GM23338 (cell line): Measurements from ENCODE around the gene YWHAB. TPM values are rescaled to one million over a fixed set of nuclear protein-coding genes. Genes with fewer than 3 reads are reported as not detected.

ENCODE experiments used
- ATAC-seq: fragments of 200-7000 bp; cut with Tn5 transposase; 3 replicates; pipeline ENCODE4 v1.9.1; 2020
- DNase-seq: peaks from one replicate; pipeline ENCODE4 v3.0.0-alpha.2; 2015; ENCODE audit warnings: low spot score
- H2AFZ ChIP-seq: fragments of 200-600 bp; sonication (generic); 2 replicates; pipeline ENCODE4 v1.8.0; 2016; ENCODE audit warnings: antibody characterized with exemption, mild to moderate bottlenecking, moderate library complexity
- H3F3A ChIP-seq: fragments of 200-600 bp; sonication (generic); replicated peaks from 2 replicates; pipeline ENCODE4 v1.8.0; 2017; ENCODE audit warnings: antibody characterized with exemption, mixed run types, low read depth
- H3K27ac ChIP-seq: fragments of 200-600 bp; sonication (generic); 2 replicates; pipeline ENCODE4 v1.6.1; 2016; ENCODE audit warnings: low read depth
- H3K27me3 ChIP-seq: fragments of 200-600 bp; sonication (generic); 2 replicates; pipeline ENCODE4 v1.8.0; 2016; ENCODE audit warnings: mild to moderate bottlenecking, mixed run types, moderate library complexity; ENCODE audit not compliant: insufficient read depth
- H3K36me3 ChIP-seq: fragments of 200-600 bp; sonication (generic); 2 replicates; pipeline ENCODE4 v1.8.0; 2016; ENCODE audit warnings: mild to moderate bottlenecking; ENCODE audit not compliant: insufficient read depth
- H3K4me1 ChIP-seq: fragments of 200-600 bp; sonication (generic); 2 replicates; pipeline ENCODE4 v1.8.0; 2016; ENCODE audit warnings: mild to moderate bottlenecking, moderate library complexity; ENCODE audit not compliant: insufficient read depth
- H3K4me2 ChIP-seq: fragments of 200-600 bp; sonication (generic); 2 replicates; pipeline ENCODE4 v1.7.1; 2017; ENCODE audit warnings: mixed run types
- H3K4me3 ChIP-seq: fragments of 200-600 bp; sonication (generic); 2 replicates; pipeline ENCODE4 v1.6.1; 2016; ENCODE audit warnings: mixed run types
- H3K79me2 ChIP-seq: fragments of 200-600 bp; sonication (generic); replicated peaks from 2 replicates; pipeline ENCODE4 v1.8.0; 2017; ENCODE audit warnings: mild to moderate bottlenecking; ENCODE audit not compliant: insufficient read depth
- H3K9me2 ChIP-seq: fragments of 200-600 bp; sonication (generic); 2 replicates; pipeline ENCODE4 v1.8.0; 2017; ENCODE audit not compliant: insufficient read depth
- H4K20me1 ChIP-seq: fragments of 200-600 bp; sonication (generic); replicated peaks from 2 replicates; pipeline ENCODE4 v1.8.0; 2017; ENCODE audit warnings: mild to moderate bottlenecking; ENCODE audit not compliant: insufficient read depth
- H3K27ac Mint-ChIP-seq: 2 replicates; pipeline ENCODE4 v1.8.0; 2020; ENCODE audit warnings: inconsistent platforms, mild to moderate bottlenecking, moderate library complexity, mixed read lengths
- H3K27me3 Mint-ChIP-seq: 3 replicates; pipeline ENCODE4 v1.8.0; 2022; ENCODE audit warnings: low read depth, mild to moderate bottlenecking, moderate library complexity, mixed read lengths, inconsistent platforms; ENCODE audit not compliant: insufficient read depth, poor library complexity
- H3K36me3 Mint-ChIP-seq: 3 replicates; pipeline ENCODE4 v1.8.0; 2021; ENCODE audit warnings: low read depth, mild to moderate bottlenecking, inconsistent platforms, moderate library complexity, mixed read lengths
- H3K4me1 Mint-ChIP-seq: 3 replicates; pipeline ENCODE4 v1.8.0; 2020; ENCODE audit warnings: mild to moderate bottlenecking, inconsistent platforms, mixed read lengths
- H3K4me3 Mint-ChIP-seq: 3 replicates; pipeline ENCODE4 v1.8.0; 2021; ENCODE audit warnings: moderate library complexity, mild to moderate bottlenecking, inconsistent platforms, mixed read lengths
- H3K9me3 Mint-ChIP-seq: 3 replicates; pipeline ENCODE4 v1.8.0; 2020; ENCODE audit warnings: moderate library complexity, mild to moderate bottlenecking, inconsistent platforms, mixed read lengths
- JUNB ChIP-seq: IDR thresholded peaks from one replicate; pipeline ENCODE4 v1.6.1; 2016; ENCODE audit warnings: antibody characterized with exemption; ENCODE audit not compliant: unreplicated experiment
- REST ChIP-seq: IDR thresholded peaks from one replicate; pipeline ENCODE4 v1.6.1; 2018; ENCODE audit warnings: antibody characterized with exemption; ENCODE audit not compliant: unreplicated experiment
- ZNF114 ChIP-seq: fragments of 250-450 bp; sonication (Bioruptor Pico); IDR thresholded peaks from 2 replicates; pipeline ENCODE4 v1.5.0; 2020; ENCODE audit warnings: mild to moderate bottlenecking, moderate library complexity
- polyA plus RNA-seq: library from polyadenylated mRNA; unstranded; fragments of >200 nt; fragmentation: Nextera tagmentation; extraction: Ambion mirVana; gene quantifications from 2 replicates; pipeline ENCODE4 v1.2.1, GENCODE V29; 2016
- total RNA-seq: library from RNA; depleted of rRNA; stranded (reverse); fragments of >200 nt; shearing (Covaris generic); gene quantifications from 2 replicates; pipeline ENCODE4 v1.2.3, GENCODE V29; 2014
- TF ChIP-seq, protein P1 (sequence below): fragments of 250-450 bp; sonication (Bioruptor Pico); IDR thresholded peaks from 2 replicates; pipeline ENCODE4 v1.5.0; 2020; ENCODE audit warnings: mild to moderate bottlenecking, moderate library complexity

Gene YWHAB
- total and polyA plus RNA-seq, 2 experiments from 2014 or later: 121 to 519 TPM

GRCh38 chr20:44886828-44887227 lies 1.3 kb downstream of the YWHAB start:
- ATAC-seq: no peak

More at GRCh38 chr20:44886828-44887227, 1.3 kb downstream of the YWHAB start:
- Histone ChIP-seq H4K20me1 (peaks cover 53% of the 10 kb centered on the region), H3K27me3 (no peaks in the 10 kb centered on the region), H3K79me2 (peaks cover 62% of the 10 kb centered on the region), H3K9me2 (no peaks in the 10 kb centered on the region), H3K27ac (no peak overlapping the region), H3K4me1 (peaks cover 31% of the 10 kb centered on the region), H2AFZ (no peak overlapping the region), H3K4me2 (peak overlapping the region; percentile 91), H3K36me3 (no peaks in the 10 kb centered on the region; the same call in 1 of the 2 replicates), H3K4me3 (peak overlapping the region; percentile 99), H3F3A (no peaks in the 10 kb centered on the region; the same call in 1 of the 2 replicates)
- H3K4me3 Mint-ChIP-seq: peak overlapping the region; percentile 99
- peaks cover 8% of the 10 kb centered on the region for H3K27me3 Mint-ChIP-seq
- H3K9me3 Mint-ChIP-seq: no peaks in the 10 kb centered on the region
- peak overlapping the region; percentile 98 for H3K27ac Mint-ChIP-seq
- no peak for DNase-seq
- TF ChIP-seq JUNB: no peak
- no peak for TF ChIP-seq ZNF114
- no peak for TF ChIP-seq REST
- TF ChIP-seq, protein P1, sequence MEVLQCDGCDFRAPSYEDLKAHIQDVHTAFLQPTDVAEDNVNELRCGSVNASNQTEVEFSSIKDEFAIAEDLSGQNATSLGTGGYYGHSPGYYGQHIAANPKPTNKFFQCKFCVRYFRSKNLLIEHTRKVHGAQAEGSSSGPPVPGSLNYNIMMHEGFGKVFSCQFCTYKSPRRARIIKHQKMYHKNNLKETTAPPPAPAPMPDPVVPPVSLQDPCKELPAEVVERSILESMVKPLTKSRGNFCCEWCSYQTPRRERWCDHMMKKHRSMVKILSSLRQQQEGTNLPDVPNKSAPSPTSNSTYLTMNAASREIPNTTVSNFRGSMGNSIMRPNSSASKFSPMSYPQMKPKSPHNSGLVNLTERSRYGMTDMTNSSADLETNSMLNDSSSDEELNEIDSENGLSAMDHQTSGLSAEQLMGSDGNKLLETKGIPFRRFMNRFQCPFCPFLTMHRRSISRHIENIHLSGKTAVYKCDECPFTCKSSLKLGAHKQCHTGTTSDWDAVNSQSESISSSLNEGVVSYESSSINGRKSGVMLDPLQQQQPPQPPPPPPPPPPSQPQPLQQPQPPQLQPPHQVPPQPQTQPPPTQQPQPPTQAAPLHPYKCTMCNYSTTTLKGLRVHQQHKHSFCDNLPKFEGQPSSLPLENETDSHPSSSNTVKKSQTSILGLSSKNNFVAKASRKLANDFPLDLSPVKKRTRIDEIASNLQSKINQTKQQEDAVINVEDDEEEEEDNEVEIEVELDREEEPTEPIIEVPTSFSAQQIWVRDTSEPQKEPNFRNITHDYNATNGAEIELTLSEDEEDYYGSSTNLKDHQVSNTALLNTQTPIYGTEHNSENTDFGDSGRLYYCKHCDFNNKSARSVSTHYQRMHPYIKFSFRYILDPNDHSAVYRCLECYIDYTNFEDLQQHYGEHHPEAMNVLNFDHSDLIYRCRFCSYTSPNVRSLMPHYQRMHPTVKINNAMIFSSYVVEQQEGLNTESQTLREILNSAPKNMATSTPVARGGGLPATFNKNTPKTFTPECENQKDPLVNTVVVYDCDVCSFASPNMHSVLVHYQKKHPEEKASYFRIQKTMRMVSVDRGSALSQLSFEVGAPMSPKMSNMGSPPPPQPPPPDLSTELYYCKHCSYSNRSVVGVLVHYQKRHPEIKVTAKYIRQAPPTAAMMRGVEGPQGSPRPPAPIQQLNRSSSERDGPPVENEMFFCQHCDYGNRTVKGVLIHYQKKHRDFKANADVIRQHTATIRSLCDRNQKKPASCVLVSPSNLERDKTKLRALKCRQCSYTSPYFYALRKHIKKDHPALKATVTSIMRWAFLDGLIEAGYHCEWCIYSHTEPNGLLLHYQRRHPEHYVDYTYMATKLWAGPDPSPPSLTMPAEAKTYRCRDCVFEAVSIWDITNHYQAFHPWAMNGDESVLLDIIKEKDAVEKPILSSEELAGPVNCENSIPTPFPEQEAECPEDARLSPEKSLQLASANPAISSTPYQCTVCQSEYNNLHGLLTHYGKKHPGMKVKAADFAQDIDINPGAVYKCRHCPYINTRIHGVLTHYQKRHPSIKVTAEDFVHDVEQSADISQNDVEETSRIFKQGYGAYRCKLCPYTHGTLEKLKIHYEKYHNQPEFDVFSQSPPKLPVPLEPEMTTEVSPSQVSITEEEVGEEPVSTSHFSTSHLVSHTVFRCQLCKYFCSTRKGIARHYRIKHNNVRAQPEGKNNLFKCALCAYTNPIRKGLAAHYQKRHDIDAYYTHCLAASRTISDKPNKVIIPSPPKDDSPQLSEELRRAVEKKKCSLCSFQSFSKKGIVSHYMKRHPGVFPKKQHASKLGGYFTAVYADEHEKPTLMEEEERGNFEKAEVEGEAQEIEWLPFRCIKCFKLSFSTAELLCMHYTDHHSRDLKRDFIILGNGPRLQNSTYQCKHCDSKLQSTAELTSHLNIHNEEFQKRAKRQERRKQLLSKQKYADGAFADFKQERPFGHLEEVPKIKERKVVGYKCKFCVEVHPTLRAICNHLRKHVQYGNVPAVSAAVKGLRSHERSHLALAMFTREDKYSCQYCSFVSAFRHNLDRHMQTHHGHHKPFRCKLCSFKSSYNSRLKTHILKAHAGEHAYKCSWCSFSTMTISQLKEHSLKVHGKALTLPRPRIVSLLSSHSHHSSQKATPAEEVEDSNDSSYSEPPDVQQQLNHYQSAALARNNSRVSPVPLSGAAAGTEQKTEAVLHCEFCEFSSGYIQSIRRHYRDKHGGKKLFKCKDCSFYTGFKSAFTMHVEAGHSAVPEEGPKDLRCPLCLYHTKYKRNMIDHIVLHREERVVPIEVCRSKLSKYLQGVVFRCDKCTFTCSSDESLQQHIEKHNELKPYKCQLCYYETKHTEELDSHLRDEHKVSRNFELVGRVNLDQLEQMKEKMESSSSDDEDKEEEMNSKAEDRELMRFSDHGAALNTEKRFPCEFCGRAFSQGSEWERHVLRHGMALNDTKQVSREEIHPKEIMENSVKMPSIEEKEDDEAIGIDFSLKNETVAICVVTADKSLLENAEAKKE (CRISPR knock-in tag): no peak
- peaks cover 35% of the 10 kb centered on the region for H3K4me1 Mint-ChIP-seq
- H3K36me3 Mint-ChIP-seq: peaks cover 26% of the 10 kb centered on the region; the same call in 2 of the 3 replicates
